LNCAP (cell line): ENCODE results near the gene MN1.

Experiments
- TF ChIP-seq, protein P1 (sequence below): fragments of 450-650 bp; IDR thresholded peaks from 2 replicates; pipeline ENCODE4 v1.5.1; 2017; ENCODE audit warnings: mild to moderate bottlenecking

MN1 gene

DNA sequence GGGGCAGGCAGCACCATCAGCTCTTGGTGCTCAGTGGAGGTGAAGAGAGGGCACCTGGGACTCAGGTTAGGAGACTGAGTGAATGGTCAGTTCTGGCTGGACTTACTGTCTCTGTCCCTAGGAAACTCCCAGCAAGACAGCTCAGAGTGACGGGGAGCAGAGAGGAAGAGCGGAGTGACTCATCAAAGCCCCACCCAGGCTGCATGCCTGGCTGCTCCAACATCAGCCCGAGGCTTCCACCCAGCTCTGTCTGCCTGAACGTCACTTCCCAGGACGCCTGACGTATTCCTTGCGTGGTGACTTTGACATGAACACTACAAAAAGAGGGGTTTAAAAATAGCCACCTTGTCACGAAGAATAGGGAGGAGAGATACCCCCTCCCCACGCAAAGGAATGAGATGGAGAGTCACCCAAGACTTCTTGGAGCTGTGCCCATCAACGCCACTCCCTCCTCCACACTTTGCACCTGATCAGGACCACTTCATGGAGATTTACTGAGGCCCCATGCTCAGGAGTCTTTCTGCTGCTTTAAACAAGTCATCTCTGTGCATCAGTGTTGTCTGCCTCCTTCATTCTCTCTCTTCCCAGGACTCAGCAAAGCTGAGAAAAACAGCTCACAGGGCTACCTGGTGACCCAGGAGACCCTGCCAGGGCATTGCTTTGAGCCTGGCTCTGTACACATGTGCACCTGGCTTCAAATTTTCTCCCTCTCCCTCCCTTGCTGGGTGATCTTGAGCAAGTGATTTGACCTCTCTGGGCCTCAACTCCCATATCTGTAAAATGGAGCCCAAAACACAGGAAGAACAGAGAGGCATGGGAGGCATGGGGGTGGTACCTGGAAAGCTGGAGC is 83.1 kb downstream of the MN1 start:
- TF ChIP-seq, protein P1, sequence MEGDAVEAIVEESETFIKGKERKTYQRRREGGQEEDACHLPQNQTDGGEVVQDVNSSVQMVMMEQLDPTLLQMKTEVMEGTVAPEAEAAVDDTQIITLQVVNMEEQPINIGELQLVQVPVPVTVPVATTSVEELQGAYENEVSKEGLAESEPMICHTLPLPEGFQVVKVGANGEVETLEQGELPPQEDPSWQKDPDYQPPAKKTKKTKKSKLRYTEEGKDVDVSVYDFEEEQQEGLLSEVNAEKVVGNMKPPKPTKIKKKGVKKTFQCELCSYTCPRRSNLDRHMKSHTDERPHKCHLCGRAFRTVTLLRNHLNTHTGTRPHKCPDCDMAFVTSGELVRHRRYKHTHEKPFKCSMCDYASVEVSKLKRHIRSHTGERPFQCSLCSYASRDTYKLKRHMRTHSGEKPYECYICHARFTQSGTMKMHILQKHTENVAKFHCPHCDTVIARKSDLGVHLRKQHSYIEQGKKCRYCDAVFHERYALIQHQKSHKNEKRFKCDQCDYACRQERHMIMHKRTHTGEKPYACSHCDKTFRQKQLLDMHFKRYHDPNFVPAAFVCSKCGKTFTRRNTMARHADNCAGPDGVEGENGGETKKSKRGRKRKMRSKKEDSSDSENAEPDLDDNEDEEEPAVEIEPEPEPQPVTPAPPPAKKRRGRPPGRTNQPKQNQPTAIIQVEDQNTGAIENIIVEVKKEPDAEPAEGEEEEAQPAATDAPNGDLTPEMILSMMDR = no peak

DNA sequence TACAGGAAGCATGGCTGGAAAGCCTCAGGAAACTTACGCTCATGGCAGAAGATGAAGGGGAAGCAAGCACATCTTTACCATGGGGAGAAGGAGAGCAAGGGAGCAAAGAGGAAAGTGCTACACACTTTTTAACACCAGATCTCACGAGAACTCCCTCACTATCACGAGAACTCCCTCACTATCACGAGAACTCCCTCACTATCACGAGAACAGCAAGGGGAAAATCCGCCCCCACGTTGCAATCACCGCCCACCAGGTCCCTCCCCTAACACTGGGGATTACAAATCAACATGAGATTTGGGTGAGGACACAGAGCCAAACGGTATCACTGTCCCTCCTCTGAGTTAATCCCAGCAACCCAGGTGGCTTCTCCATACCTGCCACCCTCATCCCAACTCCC is 84.5 kb downstream of the MN1 start:
- TF ChIP-seq, protein P1 = no peak

DNA sequence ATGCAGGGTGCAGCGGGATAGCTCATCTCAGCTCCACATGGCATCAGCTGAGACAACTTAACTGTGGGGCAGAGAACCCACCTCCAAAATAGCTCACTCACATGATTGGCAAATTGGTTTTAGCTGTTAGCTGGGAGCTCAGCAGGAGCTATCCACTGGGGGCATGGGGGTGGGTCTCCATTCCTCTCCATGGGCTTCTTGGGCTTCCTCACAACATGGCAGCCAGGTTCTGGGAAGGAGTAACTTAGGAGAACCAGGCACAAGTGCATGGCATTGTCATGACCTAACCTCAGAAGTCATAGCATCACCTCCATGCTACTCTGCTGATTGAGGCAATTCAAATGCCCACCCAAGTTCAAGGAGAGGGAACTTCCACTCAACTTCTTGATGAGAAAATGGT is 85.5 kb downstream of the MN1 start:
- TF ChIP-seq, protein P1 = no peak

DNA sequence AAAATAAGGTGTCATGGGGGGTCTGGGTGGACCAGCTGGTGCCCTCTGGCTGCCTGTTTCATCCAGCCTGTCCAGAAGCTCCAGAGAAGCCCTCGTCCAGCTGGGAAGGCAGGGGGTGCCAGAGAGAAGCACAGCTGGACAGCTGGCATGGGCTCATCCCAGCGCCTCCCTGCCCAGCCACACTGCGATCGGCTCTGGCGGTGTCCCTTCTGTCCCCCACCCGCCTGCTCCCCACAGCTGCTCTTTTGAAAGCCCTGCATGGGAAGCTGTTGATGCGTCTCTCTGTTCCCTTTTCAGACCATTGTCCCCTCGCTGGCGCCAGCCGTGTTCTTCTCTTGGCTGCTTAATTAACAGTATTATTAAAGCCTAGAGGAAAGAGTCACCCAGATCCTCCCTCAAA is 86.5 kb downstream of the MN1 start:
- TF ChIP-seq, protein P1 = no peak

DNA sequence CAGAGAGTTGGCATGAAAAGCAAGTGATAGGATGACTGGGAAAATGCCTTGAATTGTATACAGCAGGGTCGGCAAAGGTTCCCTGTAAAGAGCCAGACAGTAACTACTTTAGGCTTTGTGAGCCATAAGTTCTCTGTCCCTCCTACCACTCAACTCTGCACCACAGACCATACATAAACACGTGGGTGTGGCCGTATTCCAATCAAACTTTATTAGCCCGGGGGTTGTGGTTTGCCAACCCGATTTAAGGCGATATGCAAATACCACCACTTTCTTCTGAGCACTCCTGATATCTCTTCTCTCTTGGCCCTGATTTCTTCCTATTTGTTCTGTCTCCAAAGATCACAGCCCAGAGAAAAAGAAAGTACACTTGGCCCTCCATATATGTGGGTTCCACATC is 87.5 kb downstream of the MN1 start:
- TF ChIP-seq, protein P1 = no peak

DNA sequence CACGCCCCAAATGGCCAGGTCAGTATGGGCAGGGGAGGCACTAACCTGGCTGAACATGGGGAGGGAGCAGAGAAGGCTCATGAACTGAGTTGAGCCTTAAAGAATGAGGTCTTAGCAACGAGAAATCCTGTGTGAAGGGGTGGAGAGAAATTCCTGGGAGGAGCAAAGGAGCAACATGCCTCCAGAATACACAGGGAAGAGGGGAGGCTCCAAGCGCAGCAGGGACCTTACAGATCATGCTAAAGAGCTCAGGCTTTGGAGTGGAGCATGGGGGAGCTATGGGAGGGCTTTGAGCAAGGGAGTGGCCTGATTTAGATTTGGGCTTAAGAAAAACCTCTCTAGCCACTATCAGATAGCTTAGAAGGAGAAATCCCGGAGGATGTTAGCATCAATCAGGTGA is 88.1 kb downstream of the MN1 start:
- TF ChIP-seq, protein P1 = no peak

DNA sequence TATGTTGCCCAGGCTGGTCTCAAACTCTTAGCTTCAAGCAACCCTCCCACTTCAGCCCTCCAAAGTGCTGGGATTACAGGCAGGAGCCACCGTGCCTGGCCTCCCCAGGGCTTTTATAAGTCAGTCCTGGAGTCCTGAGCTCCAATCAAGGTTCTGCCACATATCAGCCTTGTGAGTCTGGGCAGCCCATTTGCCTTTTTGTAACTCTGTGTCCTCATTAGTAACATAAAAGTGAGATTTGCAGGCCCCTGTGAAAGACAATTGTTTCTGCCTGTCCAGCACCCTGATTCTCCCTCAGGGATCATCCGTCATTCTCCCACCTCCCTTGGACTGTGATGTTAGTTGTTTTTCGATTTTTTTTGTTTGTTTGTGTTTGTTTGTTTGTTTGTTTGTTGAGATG is 89.8 kb downstream of the MN1 start:
- TF ChIP-seq, protein P1 = no peak

DNA sequence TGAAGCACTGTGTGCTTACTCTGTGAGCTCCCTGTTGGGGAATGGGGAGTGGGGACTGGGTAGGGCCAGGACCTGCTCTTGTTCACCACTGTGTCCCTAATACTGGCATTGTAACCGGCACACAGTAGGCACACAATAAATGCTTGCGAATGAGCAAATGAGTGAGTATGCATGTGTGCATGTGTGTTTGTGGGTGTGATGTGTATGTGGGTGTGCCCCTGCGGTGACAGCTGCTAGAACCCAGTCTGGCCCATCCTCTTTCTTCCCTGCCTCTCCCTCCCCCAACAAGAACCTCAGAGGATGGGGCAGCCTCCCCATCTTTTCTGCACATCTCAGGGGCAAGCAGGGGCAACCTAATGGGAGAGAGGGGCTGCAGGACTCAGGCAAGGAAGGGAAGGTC is 90.5 kb downstream of the MN1 start:
- TF ChIP-seq, protein P1 = no peak
